ENCODE measurements around the gene FUOM. TPM values are rescaled to one million over a fixed set of nuclear protein-coding genes. Genes with fewer than 3 reads are reported as not detected.

FUOM gene
- total and polyA plus RNA-seq, 2 of the 8 experiments (the other 6 are each of a cell fraction or from before 2014, with no cell fraction given) = 22.0 to 30.4 TPM

GRCh38 chr10:133365461-133366129 lies 7.8 kb upstream of the FUOM start (continued):
- TF ChIP-seq ZNF274 (IDR thresholded peaks at IDR 0.05; ENCODE audit: borderline replicate concordance, extremely low read depth, low read length) (no peak), KDM1A (IDR thresholded peaks at IDR 0.05; ENCODE audit: borderline replicate concordance, low read length) (no peak), POLR2A (IDR thresholded peaks at IDR 0.05; ENCODE audit: control extremely low read depth in 1 of 2, low read depth in 2 of 2, low read length in 2 of 2) (no peak), HDAC2 (IDR thresholded peaks at IDR 0.05; ENCODE audit: borderline replicate concordance in 1 of 2, low read depth in 2 of 2, low read length in 2 of 2) (no peak), SP1 (IDR thresholded peaks at IDR 0.05; ENCODE audit: low read depth, low read length) (no peak)
